Memory B cell (primary cell): ENCODE measurements around the gene TESMIN.

Experiments
- ATAC-seq: fragments of 150-1000 bp; cut with Tn5 transposase; 2 replicates; pipeline ENCODE4 v1.10.0; 2021; ENCODE audit warnings: low read depth, mild to moderate bottlenecking, moderate library complexity
- DNase-seq, 2 donors: peaks; one replicate each; pipeline ENCODE4 v3.0.0; 2022; ENCODE audit warnings: low spot score in 2 of 2
- H3K27ac Mint-ChIP-seq: one replicate; pipeline ENCODE4 v1.8.0; 2022; ENCODE audit warnings: mild to moderate bottlenecking, moderate library complexity, mixed read lengths
- H3K27me3 Mint-ChIP-seq: one replicate; pipeline ENCODE4 v1.8.0; 2022; ENCODE audit warnings: mixed read lengths
- H3K36me3 Mint-ChIP-seq: one replicate; pipeline ENCODE4 v1.8.0; 2022; ENCODE audit warnings: mild to moderate bottlenecking, mixed read lengths
- H3K4me1 Mint-ChIP-seq: one replicate; pipeline ENCODE4 v1.8.0; 2022; ENCODE audit warnings: mixed read lengths
- H3K4me3 Mint-ChIP-seq: one replicate; pipeline ENCODE4 v1.8.0; 2022; ENCODE audit warnings: mild to moderate bottlenecking, moderate library complexity, mixed read lengths
- H3K9me3 Mint-ChIP-seq: one replicate; pipeline ENCODE4 v1.8.0; 2022; ENCODE audit warnings: mixed read lengths

The TESMIN gene

DNA sequence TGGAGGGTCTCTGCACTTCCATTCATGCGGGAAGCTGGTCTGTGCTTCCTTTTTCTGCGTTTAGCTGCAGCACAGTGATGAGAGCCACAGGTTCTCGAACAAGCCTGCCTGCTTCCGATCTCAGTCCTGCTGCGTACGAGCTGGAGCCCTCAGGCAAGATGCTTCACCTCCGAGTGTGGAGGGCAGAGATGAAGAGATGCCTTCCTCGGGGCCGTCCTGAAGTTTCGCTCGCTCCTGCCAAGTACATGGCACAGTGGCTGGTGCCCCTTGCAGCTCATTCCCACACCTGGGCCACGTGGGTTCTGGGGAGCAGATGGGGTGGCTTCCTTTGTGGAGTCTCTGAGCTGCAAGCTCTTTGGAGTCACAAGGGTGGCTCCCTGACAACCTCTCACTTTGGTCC is 19.5 kb upstream of the TESMIN start:
- no peaks in the 10 kb centered on the region for H3K27me3 Mint-ChIP-seq
- no peak overlapping the region for H3K4me3 Mint-ChIP-seq
- H3K4me1 Mint-ChIP-seq, result no peaks in the 10 kb centered on the region
- ATAC-seq (no peak), DNase-seq (no peak)
- no peaks in the 10 kb centered on the region for H3K9me3 Mint-ChIP-seq
- peaks cover 32% of the 10 kb centered on the region for H3K36me3 Mint-ChIP-seq
- no peak overlapping the region for H3K27ac Mint-ChIP-seq

DNA sequence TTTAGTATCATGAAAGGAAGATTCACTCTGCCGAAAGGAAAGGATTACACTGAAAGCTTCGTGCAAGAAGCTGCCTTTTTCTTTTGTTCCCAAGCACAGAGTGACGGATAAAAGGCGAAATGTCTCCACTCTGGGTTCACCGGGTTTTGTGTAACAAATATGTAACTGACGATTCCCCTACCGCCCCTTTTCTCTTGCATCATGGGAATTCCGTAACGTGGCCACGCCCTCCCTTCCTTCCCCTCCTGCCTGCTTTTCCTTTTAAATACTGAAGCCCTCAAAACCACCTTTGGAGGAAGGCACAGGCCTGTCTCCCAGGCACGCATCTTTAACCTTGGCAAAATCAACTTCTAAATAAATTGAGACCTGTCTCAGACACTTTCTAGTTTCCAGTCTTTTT is 16.4 kb upstream of the TESMIN start:
- no peak overlapping the region for H3K4me3 Mint-ChIP-seq
- ATAC-seq (no peak), DNase-seq (no peak)
- H3K27me3 Mint-ChIP-seq, result no peaks in the 10 kb centered on the region
- peaks cover 29% of the 10 kb centered on the region for H3K36me3 Mint-ChIP-seq
- H3K27ac Mint-ChIP-seq, result no peak overlapping the region
- no peaks in the 10 kb centered on the region for H3K9me3 Mint-ChIP-seq
- H3K4me1 Mint-ChIP-seq, result no peaks in the 10 kb centered on the region

DNA sequence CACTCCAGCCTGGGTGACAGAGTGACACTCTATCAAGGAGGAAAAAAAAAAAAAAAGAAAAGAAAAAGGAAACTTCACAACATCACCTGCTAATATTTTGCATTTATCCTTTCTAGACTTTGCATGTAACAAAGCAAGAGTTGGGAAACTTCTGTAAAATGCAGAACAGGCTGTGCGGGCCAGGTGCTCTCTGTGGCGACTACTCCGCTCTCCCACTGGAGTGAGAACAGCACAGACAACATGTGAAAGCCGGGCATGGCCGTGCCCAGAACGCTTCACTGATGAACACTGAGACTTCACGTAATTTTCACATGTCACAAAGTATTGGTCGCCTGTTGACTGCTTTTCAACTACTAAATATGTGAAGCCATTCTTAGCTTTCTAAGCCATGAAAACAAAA is 15.5 kb upstream of the TESMIN start:
- no peak for DNase-seq
- Mint-ChIP-seq H3K9me3 (no peaks in the 10 kb centered on the region), H3K27ac (no peak overlapping the region), H3K4me3 (no peak overlapping the region), H3K36me3 (peaks cover 34% of the 10 kb centered on the region), H3K27me3 (no peaks in the 10 kb centered on the region), H3K4me1 (no peaks in the 10 kb centered on the region)
- no peak for ATAC-seq

DNA sequence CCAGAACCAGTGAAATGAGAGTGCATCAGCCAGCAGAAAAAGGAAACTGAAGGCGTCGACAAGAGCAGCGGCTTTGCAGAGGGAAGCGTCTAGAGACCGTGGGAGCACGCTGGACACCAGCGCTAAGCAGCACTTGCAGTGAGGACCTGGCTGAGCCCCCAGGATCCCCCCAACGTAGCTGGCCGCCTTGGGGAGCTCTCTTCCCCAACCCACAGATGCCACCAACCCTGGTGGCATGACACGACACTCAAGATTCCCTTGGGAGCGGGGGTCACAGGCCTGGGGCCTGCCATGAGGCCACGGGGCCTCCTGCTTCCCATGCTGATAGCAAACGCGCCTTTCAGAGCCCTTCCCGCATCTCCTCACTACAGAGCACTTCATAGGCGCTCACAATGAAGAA is 13.4 kb upstream of the TESMIN start:
- H3K9me3 Mint-ChIP-seq, result no peaks in the 10 kb centered on the region
- H3K4me3 Mint-ChIP-seq, result no peak overlapping the region
- ATAC-seq (no peak), DNase-seq (no peak)
- H3K27me3 Mint-ChIP-seq, result no peaks in the 10 kb centered on the region
- no peaks in the 10 kb centered on the region for H3K4me1 Mint-ChIP-seq
- H3K27ac Mint-ChIP-seq, result no peak overlapping the region
- H3K36me3 Mint-ChIP-seq, result peaks cover 25% of the 10 kb centered on the region

DNA sequence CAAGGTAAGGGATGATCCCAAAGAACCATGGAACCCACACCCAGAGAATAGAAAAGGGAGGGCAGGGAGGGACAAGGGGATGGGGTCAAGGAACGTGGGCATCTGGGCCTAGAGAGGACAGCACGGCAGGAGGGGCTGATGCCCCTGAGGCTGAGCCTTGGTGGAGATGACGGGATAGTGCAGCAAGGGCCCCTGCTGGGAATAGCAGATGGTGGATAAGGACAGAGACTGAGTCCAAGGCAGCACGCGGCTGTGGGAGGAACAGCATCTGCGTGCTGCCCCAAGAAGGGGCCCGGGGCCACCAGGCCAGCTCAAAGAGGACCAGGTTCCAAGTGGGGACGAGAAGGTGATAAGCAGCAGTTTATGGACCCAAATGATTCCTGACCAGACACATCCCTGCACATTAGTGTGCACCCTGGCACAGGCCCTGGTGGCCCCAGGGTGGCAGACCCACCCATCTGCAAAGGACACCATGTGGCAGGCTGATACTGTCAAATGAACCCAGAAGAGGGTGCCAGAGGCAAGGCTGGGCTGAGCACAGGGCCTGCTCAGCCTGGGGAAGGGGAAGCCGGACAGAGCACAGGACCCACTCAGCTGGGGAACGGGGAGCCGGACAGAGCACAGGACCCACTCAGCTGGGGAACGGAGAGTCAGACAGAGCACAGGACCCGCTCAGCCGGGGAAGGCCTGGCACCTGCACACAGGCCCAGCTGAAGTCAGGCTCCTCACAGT is 12.8 kb upstream of the TESMIN start:
- H3K36me3 Mint-ChIP-seq, result peaks cover 23% of the 10 kb centered on the region
- H3K9me3 Mint-ChIP-seq, result no peaks in the 10 kb centered on the region
- DNase-seq (no peak), ATAC-seq (no peak)
- no peaks in the 10 kb centered on the region for H3K4me1 Mint-ChIP-seq
- H3K27ac Mint-ChIP-seq, result no peak overlapping the region
- H3K4me3 Mint-ChIP-seq, result no peak overlapping the region
- H3K27me3 Mint-ChIP-seq, result no peaks in the 10 kb centered on the region

DNA sequence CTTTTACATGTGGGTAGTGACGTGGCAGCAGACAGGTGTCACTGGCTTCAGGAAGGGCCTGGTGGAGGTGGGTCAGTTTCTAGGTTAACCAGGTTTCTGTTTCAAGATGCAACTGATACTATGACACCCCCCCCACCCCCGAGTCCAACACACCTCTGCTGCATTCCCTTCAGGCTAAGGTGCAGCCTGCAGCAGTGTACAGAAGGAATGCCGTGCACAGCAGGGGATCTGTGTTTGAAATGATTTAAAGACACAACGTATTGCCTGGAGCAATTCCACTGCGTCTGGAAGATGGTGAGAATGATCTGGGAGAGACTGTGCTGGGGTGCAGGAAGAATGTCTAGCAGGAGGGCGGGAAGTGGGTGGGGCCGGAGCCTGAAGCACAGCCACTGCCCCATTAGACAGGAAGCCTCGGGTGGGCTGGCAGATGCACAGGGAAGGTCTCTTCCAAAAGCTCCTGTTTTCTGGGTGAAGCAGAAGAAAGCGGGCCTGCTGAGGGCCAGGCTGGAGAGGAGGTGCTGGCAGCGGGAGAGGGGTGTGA is 11.9 kb upstream of the TESMIN start:
- no peak for ATAC-seq
- H3K36me3 Mint-ChIP-seq, result peaks cover 19% of the 10 kb centered on the region
- DNase-seq, result no peak

DNA sequence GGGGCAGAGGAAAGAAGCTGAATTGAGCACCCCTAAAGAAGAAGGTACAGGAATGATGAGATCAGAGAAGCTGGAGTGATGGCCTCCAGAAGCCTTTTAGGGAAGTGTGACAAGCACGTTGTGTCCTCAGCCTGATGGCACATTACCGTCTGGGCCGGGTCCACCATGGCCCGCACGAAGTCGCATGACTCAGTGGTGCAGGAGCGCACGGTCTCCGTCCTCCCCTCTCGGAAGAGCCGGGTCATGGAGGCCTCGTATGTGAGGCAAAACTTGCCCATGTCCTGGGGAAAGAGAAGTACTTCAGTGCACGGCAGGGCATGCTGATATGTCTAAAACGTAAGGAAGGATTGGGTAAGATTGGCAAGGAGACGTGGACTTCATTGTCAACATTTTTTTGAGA is 11.2 kb upstream of the TESMIN start:
- Mint-ChIP-seq H3K27ac (no peak overlapping the region), H3K27me3 (no peaks in the 10 kb centered on the region), H3K9me3 (no peaks in the 10 kb centered on the region), H3K4me3 (no peak overlapping the region), H3K4me1 (no peaks in the 10 kb centered on the region), H3K36me3 (peaks cover 20% of the 10 kb centered on the region)
- no peak for ATAC-seq
- DNase-seq, result no peak

More for the DNA sequence above, 11.9 kb upstream of the TESMIN start:
- no peaks in the 10 kb centered on the region for H3K9me3 Mint-ChIP-seq
- no peak overlapping the region for H3K4me3 Mint-ChIP-seq
- no peaks in the 10 kb centered on the region for H3K27me3 Mint-ChIP-seq
- H3K27ac Mint-ChIP-seq, result no peak overlapping the region
- no peaks in the 10 kb centered on the region for H3K4me1 Mint-ChIP-seq

DNA sequence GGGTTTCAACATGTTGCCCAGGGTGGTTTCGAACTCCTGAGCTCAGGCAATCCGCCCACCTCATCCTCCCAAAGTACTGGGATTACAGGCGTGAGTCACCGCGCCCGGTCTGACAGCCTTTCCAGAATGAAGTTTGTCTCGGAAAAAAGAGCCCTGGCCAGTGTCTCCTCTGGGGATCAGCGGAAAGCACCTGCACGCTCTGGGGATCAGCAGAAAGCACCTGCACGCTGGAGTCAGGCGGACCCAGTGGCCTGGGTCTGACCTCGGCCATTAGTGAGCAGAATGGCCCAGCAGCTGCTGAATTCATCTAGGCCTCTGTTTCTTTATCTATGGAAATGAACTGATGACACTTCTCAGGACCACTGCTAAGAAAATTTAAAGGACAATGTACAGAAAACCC is 10.5 kb upstream of the TESMIN start:
- Mint-ChIP-seq H3K4me3 (no peak overlapping the region), H3K9me3 (no peaks in the 10 kb centered on the region), H3K27ac (no peak overlapping the region), H3K27me3 (no peaks in the 10 kb centered on the region), H3K4me1 (no peaks in the 10 kb centered on the region), H3K36me3 (peaks cover 23% of the 10 kb centered on the region)
- no peak for DNase-seq
- ATAC-seq, result no peak

DNA sequence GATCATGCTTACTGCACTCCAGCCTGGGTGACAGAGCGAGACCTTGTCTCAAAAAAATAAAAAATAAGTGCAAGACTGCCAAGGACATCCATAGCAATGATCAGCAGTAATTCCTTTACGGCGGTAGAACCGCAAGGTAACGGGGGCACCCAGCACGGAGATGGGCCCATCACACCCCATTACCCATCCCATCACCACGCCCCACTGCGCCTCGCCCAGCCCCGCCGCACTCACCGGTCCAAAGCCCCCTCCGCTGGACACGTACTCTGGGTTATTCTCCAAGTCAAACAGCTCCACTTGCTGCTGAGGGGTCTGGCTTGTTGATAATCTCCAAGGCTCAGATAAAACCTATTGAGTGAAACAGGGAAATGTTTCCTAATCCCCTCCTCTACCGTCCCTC is 8.7 kb upstream of the TESMIN start:
- no peaks in the 10 kb centered on the region for H3K9me3 Mint-ChIP-seq
- H3K27me3 Mint-ChIP-seq, result no peaks in the 10 kb centered on the region
- no peak overlapping the region for H3K4me3 Mint-ChIP-seq
- DNase-seq (no peak), ATAC-seq (no peak)
- H3K36me3 Mint-ChIP-seq, result peaks cover 26% of the 10 kb centered on the region
- H3K27ac Mint-ChIP-seq, result no peak overlapping the region
- H3K4me1 Mint-ChIP-seq, result no peaks in the 10 kb centered on the region

DNA sequence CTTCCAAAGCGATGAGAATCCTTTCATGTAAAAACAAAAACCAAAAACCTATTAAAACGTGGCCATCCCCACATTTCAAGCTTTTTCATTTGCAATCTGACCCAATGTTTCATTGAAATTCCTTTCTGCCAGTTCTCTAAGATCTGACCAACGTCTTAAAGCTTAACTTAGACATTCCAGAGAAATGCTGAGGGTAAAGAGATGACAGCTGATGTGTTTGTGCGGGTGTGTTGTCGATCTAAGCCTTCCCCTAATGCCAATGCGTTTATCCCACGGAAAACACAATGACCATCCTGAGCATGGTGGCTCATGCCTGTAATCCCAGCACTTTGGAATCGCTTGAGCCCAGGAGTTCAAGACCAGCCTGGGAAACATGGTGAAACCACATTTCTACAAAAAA is 6.4 kb upstream of the TESMIN start:
- no peaks in the 10 kb centered on the region for H3K9me3 Mint-ChIP-seq
- H3K4me1 Mint-ChIP-seq, result no peaks in the 10 kb centered on the region
- DNase-seq (no peak), ATAC-seq (no peak)
- no peaks in the 10 kb centered on the region for H3K27me3 Mint-ChIP-seq
- H3K36me3 Mint-ChIP-seq, result peaks cover 26% of the 10 kb centered on the region
- H3K4me3 Mint-ChIP-seq, result no peak overlapping the region
- H3K27ac Mint-ChIP-seq, result no peak overlapping the region

DNA sequence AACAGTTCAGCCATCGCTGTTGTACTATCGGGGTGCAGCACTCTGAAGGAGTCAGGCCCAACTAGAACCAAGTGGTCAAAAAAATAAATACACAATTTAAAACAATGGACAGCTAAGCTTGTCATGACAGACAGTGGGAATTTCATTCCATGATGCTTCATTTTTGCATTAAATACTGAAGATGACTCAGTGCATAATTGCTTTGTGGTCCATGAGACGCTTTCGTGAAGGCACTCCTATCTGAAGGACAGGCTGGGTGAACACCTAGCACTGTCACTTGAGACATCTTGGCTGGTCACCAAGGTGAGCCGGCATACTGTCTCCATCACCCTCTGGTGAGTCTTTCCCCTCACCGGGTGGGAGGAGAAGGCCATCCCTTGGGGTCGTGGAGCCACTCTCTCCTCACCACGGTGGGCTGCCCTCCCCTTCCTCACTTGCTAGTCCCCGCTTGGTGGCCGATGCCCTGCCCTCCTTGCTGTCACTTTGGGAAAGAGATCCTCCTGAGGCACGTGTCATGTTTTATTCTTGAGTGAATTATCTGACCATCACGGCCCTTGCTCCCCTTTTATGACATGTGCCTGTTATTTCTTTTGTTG is 4.9 kb upstream of the TESMIN start:
- H3K27ac Mint-ChIP-seq, result no peak overlapping the region
- H3K4me3 Mint-ChIP-seq, result no peak overlapping the region
- peaks cover 19% of the 10 kb centered on the region for H3K36me3 Mint-ChIP-seq
- H3K4me1 Mint-ChIP-seq, result no peaks in the 10 kb centered on the region
- no peaks in the 10 kb centered on the region for H3K9me3 Mint-ChIP-seq
- no peak for ATAC-seq
- DNase-seq, result no peak
- H3K27me3 Mint-ChIP-seq, result no peaks in the 10 kb centered on the region

DNA sequence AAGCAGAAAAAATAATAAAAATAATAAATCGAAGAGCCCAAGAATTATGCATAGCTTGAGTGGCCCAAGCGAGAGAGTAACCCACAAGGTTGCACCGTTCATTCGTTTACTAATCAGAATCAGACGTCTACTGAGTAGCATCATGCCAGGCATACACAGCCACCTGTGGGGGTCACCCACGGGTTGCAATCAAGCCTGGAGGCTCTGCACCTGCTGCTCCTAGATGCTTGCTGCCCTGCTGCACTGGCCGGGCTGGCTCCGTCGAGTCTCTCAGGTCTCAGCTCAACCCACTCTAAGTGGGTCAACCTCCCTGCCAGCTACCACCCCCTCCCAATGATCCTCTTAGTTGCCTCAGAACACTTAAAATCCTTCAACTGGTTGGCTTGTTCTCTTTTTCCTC is 2.0 kb upstream of the TESMIN start:
- H3K9me3 Mint-ChIP-seq, result no peaks in the 10 kb centered on the region
- DNase-seq (no peak), ATAC-seq (no peak)
- no peak overlapping the region for H3K4me3 Mint-ChIP-seq
- H3K27me3 Mint-ChIP-seq, result no peaks in the 10 kb centered on the region
- no peak overlapping the region for H3K27ac Mint-ChIP-seq
- no peaks in the 10 kb centered on the region for H3K4me1 Mint-ChIP-seq
- H3K36me3 Mint-ChIP-seq, result peaks cover 16% of the 10 kb centered on the region

DNA sequence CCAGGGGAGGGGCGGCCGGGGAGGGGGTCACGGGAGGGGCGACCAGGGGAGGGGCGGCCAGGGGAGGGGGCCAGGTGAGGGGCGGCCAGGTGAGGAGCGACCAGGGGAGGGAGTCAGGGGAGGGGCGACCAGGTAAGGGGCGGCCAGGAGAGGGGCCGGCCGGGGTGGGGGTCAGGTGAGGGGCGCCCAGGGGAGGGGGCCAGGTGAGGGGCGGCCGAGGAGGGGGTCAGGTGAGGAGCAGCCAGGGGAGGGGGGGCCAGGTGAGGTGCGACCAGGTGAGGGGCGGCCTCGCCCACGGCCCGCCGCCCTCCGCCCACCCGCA is 355 bp downstream of the TESMIN start:
- DNase-seq (no peak), ATAC-seq (no peak)
- Mint-ChIP-seq H3K4me1 (no peaks in the 10 kb centered on the region), H3K27ac (no peak overlapping the region), H3K4me3 (no peak overlapping the region), H3K36me3 (peaks cover 6% of the 10 kb centered on the region), H3K27me3 (no peaks in the 10 kb centered on the region), H3K9me3 (no peaks in the 10 kb centered on the region)

DNA sequence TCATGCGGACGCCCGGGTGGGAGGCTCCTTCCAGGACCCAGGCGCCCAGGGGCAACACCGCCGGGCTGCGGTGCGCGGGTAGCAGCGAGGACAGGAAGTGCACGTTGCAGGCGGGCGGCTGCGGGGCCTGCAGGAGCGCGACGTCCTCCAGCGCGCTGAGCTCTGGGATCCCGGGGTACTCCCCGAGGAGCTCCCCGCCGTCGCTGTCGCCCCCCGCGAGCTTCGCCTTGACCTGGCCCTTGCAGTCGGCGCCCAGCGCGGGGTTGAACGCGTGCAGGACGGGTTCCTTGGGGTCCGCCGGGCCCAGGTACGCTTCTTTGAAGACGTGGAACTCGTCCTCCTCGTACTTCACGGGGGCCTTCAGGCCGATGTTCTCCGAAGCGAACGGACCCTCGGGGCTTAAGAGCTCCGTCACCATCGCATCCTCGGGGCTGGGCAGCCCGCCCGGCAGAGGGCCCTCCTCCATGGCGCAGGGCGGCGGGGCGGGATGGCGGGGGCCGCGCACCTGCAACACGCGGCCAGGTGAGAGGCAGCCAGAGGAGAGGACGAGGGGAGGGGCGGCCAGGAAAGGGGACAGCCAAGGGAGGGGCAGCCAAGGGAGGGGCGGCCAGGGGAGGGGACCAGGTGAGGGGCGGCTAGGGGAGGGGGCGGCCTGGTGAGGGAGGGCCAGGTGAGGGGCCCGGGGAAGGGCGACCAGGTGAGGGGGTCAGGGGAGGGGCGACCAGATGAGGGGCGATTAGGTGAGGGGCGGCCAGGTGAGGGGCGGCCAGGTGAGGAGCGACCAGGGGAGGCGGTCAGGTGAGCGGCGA is 921 bp downstream of the TESMIN start:
- ATAC-seq, result no peak

More for the DNA sequence above, 921 bp downstream of the TESMIN start:
- Mint-ChIP-seq H3K4me1 (no peaks in the 10 kb centered on the region), H3K36me3 (peaks cover 8% of the 10 kb centered on the region), H3K9me3 (no peaks in the 10 kb centered on the region), H3K27me3 (no peaks in the 10 kb centered on the region), H3K4me3 (peak overlapping the region; percentile 83), H3K27ac (no peak overlapping the region)
- DNase-seq, result peak; percentile 13 to 37
